Lung (tissue), 12 donors: ENCODE data around the gene PAK6. TPM values are rescaled to one million over a fixed set of nuclear protein-coding genes. Genes with fewer than 3 reads are reported as not detected.

ENCODE experiments used
- ATAC-seq: fragments of 200-7000 bp; cut with Tn5 transposase; one replicate; pipeline ENCODE4 v1.9.1; 2020; ENCODE audit warnings: moderate number of reproducible peaks; ENCODE audit not compliant: insufficient read depth, low FRiP score
- DNase-seq, 3 donors: peaks; one replicate each; pipeline ENCODE4 v3.0.0-alpha.2; 2013 to 2017
- H3K27ac ChIP-seq, 2 donors: one replicate each; pipeline ENCODE4 v1.5.1; 2013; ENCODE audit warnings: mild to moderate bottlenecking in 2 of 2, moderate library complexity in 2 of 2, control low read depth in 1 of 2, inconsistent platforms in 1 of 2, low read depth in 1 of 2, low read length in 1 of 2
- H3K27me3 ChIP-seq, 3 donors: one replicate each; pipeline ENCODE4 v1.5.1; 2013; ENCODE audit warnings: low read length in 2 of 3; ENCODE audit not compliant: control insufficient read depth in 3 of 3, insufficient read depth in 3 of 3
- H3K36me3 ChIP-seq, 4 donors: one replicate each; pipeline ENCODE4 v1.5.1; 2013; ENCODE audit warnings: low read length in 4 of 4, mild to moderate bottlenecking in 1 of 4, moderate library complexity in 1 of 4; ENCODE audit not compliant: control insufficient read depth in 4 of 4, insufficient read depth in 4 of 4
- H3K4me1 ChIP-seq, 5 donors: one replicate each; pipeline ENCODE4 v1.5.1; 2013; ENCODE audit warnings: low read length in 5 of 5, mild to moderate bottlenecking in 2 of 5, moderate library complexity in 1 of 5; ENCODE audit not compliant: control insufficient read depth in 5 of 5, insufficient read depth in 5 of 5
- H3K4me3 ChIP-seq: one replicate; pipeline ENCODE4 v1.5.1; 2013; ENCODE audit warnings: mild to moderate bottlenecking, control low read depth, moderate library complexity
- H3K9ac ChIP-seq, 2 donors: one replicate each; pipeline ENCODE4 v1.5.1; 2013; ENCODE audit warnings: low read length in 2 of 2, control low read depth in 1 of 2; ENCODE audit not compliant: insufficient read depth in 1 of 2
- H3K9me3 ChIP-seq, 4 donors: one replicate each; pipeline ENCODE4 v1.5.1; 2013; ENCODE audit warnings: low read length in 3 of 4, mild to moderate bottlenecking in 1 of 4, moderate library complexity in 1 of 4; ENCODE audit not compliant: control insufficient read depth in 4 of 4, insufficient read depth in 3 of 4
- CTCF ChIP-seq: IDR thresholded peaks from 2 replicates; pipeline ENCODE4 v1.5.1; 2012; ENCODE audit warnings: mild to moderate bottlenecking; ENCODE audit errors: control extremely low read depth, extremely low read depth
- WGBS, 2 donors: extraction: QIAGEN DNeasy Blood & Tissue Kit; methylation state at CpG; one replicate each; pipeline ENCODE4 v1.1.7; 2013; 5-methylcytosine and 5-hydroxymethylcytosine counted together
- polyA plus RNA-seq, 2 donors: library from polyadenylated mRNA; stranded (reverse); fragments of 200-250 nt; gene quantifications; one replicate each; pipeline ENCODE4 v1.2.1, GENCODE V29; 2013
- total RNA-seq, 2 donors: library from RNA; depleted of rRNA in 1 of 2; stranded (reverse); fragments of >200 nt in 1 of 2; gene quantifications; one replicate each; pipeline ENCODE4 v1.2.1, GENCODE V29; 2014 to 2021
- donor health status: control.
- donor health status: control.
- donor health status: Bipolar disorder and iron deficiency.
- donor health status: healthy.
- donor health status: DM: yes; HTN: yes; CAD: no.

The PAK6 gene
- total and polyA plus RNA-seq, 4 donors = 5.8 to 10.4 (median 7.2) TPM

GRCh38 chr15:40265355-40265754 is 26.5 kb downstream of the PAK6 start:
- H3K9me3 ChIP-seq = peaks cover 0 to 1% (median 0%) of the 10 kb centered on the region in 4 donors
- no peak overlapping the region for H3K27ac ChIP-seq
- no peak for TF ChIP-seq CTCF
- no peak for ATAC-seq
- no peak overlapping the region for H3K4me3 ChIP-seq
- 89 to 96% methylated on average over 10 of the region's 10 CpGs for WGBS, 2 donors
- peaks cover 0 to 2% (median 0%) of the 10 kb centered on the region in 5 donors for H3K4me1 ChIP-seq
- H3K9ac ChIP-seq = no peak overlapping the region
- no peak for DNase-seq
- H3K27me3 ChIP-seq = no peaks in the 10 kb centered on the region
- H3K36me3 ChIP-seq = no peaks in the 10 kb centered on the region

GRCh38 chr15:40265875-40266274 is 27.0 kb downstream of the PAK6 start:
- Histone ChIP-seq H3K4me1 (peaks cover 0 to 2% (median 0%) of the 10 kb centered on the region in 5 donors), H3K36me3 (no peaks in the 10 kb centered on the region), H3K9me3 (peaks cover 0 to 1% (median 0%) of the 10 kb centered on the region in 4 donors), H3K4me3 (no peak overlapping the region), H3K9ac (no peak overlapping the region), H3K27ac (no peak overlapping the region), H3K27me3 (no peaks in the 10 kb centered on the region)
- WGBS, 2 donors = 96% methylated on average over 20 of the region's 20 CpGs
- TF ChIP-seq CTCF = no peak
- DNase-seq (no peak), ATAC-seq (no peak)

- Histone ChIP-seq H3K36me3 (no peaks in the 10 kb centered on the region), H3K27me3 (no peaks in the 10 kb centered on the region), H3K4me1 (peaks cover 0 to 2% (median 0%) of the 10 kb centered on the region in 5 donors), H3K9me3 (peaks cover 0 to 1% (median 0%) of the 10 kb centered on the region in 4 donors), H3K27ac (peak overlapping the region in 1 of 2 donors; percentile 52), H3K4me3 (no peak overlapping the region), H3K9ac (no peak overlapping the region)
- peak; percentile 49 for ATAC-seq
- no peak for TF ChIP-seq CTCF
- no peak for DNase-seq
- WGBS, 2 donors = 49 to 56% methylated on average over 7 of the region's 7 CpGs
Observed at GRCh38 chr15:40266828-40267304, 28.0 kb downstream of the PAK6 start.

GRCh38 chr15:40267670-40268069 is 28.8 kb downstream of the PAK6 start:
- Histone ChIP-seq H3K9ac (no peak overlapping the region), H3K27ac (no peak overlapping the region), H3K4me3 (no peak overlapping the region), H3K9me3 (peaks cover 0 to 1% (median 0%) of the 10 kb centered on the region in 4 donors), H3K27me3 (no peaks in the 10 kb centered on the region), H3K36me3 (peaks cover 0 to 2% (median 0%) of the 10 kb centered on the region in 4 donors), H3K4me1 (peaks cover 0 to 2% (median 0%) of the 10 kb centered on the region in 5 donors)
- ATAC-seq = no peak
- no peak for DNase-seq
- 88 to 90% methylated on average over 4 of the region's 4 CpGs for WGBS, 2 donors
- TF ChIP-seq CTCF = no peak
